ENCODE data around the gene MEIOSIN.

MEIOSIN gene

GRCh38 chr19:45777395-45777961 lies 44.2 kb downstream of the MEIOSIN start:
- CTCF ChIA-PET = interaction anchor here (1.0 to 1.3 kb wide), 2 partner anchors 8 to 18 kb away, joined by 3 to 4 read pairs; partner anchors contain the start of gene SIX5
- POLR2A ChIA-PET = no interaction called here
- no peak for DNase-seq (ENCODE audit: extremely low spot score)
- TF ChIP-seq, protein P1, sequence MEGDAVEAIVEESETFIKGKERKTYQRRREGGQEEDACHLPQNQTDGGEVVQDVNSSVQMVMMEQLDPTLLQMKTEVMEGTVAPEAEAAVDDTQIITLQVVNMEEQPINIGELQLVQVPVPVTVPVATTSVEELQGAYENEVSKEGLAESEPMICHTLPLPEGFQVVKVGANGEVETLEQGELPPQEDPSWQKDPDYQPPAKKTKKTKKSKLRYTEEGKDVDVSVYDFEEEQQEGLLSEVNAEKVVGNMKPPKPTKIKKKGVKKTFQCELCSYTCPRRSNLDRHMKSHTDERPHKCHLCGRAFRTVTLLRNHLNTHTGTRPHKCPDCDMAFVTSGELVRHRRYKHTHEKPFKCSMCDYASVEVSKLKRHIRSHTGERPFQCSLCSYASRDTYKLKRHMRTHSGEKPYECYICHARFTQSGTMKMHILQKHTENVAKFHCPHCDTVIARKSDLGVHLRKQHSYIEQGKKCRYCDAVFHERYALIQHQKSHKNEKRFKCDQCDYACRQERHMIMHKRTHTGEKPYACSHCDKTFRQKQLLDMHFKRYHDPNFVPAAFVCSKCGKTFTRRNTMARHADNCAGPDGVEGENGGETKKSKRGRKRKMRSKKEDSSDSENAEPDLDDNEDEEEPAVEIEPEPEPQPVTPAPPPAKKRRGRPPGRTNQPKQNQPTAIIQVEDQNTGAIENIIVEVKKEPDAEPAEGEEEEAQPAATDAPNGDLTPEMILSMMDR (IDR thresholded peaks at IDR 0.05; ENCODE audit: control extremely low read depth, extremely low read depth, low read depth, missing control alignments) = no peak

DNA sequence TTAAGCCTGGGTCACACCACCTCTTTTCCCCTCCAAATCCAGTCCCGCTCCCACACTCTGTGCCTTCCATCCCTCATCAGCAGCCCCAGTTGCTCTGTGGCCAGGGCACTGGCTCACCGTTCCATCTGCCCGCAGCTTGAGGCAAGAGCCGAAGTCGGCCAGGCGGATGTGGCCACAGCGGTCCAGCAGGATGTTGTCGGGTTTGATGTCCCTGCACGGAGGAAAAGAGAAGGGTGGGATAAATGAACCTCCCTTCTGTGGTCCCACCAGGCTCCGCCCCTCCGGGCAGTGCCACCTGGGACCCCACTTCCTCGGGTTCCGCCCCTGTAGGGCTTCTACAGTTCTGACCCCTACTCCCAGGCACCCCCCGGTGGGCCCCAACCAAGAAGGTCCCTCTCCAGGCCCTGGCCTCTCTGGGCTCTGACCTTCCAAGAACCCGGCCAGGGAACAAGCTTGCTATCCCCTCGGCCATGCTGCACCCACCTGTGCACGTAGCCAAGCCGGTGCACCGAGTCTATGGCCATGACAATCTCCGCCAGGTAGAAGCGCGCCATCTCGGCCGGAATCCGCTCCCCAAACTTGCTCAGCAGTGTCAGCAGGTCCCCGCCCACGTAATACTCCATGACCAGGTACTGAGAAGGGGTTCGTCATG lies 44.9 kb downstream of the MEIOSIN start:
- POLR2A ChIA-PET = no interaction called here
- CTCF ChIA-PET = interaction anchor here (1.0 to 5.4 kb wide), 4 partner anchors 9 to 39 kb away, joined by 4 to 63 read pairs (median 6); partner anchors contain the start of gene SIX5
- TF ChIP-seq, protein P1 (IDR thresholded peaks at IDR 0.05; ENCODE audit: control extremely low read depth, extremely low read depth, low read depth, missing control alignments) = no peak
- DNase-seq (ENCODE audit: extremely low spot score) = no peak

- POLR2A ChIA-PET = interaction anchor here (0.8 kb wide), 1 partner anchor 9 kb away, joined by 3 read pairs; no protein-coding TSS in a partner anchor
- CTCF ChIA-PET = interaction anchor here (0.6 to 5.4 kb wide), 14 partner anchors 9 to 123 kb away, joined by 3 to 63 read pairs (median 4); partner anchors contain the start of genes DMWD, MYPOP and SIX5
- peak; percentile 96 for DNase-seq (ENCODE audit: extremely low spot score)
- TF ChIP-seq, protein P1 (IDR thresholded peaks at IDR 0.05; ENCODE audit: control extremely low read depth, extremely low read depth, low read depth, missing control alignments) = peak; percentile 76
Measured at GRCh38 chr19:45779231-45780145, 46.2 kb downstream of the MEIOSIN start.

- ChIA-PET CTCF (interaction anchor here (5.4 kb wide), 1 partner anchor 10 kb away, joined by 63 read pairs; the partner anchor contains the start of gene SIX5), POLR2A (no interaction called here)
- TF ChIP-seq, protein P1 (IDR thresholded peaks at IDR 0.05; ENCODE audit: control extremely low read depth, extremely low read depth, low read depth, missing control alignments) = no peak
- no peak for DNase-seq (ENCODE audit: extremely low spot score)
Measured at GRCh38 chr19:45780146-45780447, 46.9 kb downstream of the MEIOSIN start.

DNA sequence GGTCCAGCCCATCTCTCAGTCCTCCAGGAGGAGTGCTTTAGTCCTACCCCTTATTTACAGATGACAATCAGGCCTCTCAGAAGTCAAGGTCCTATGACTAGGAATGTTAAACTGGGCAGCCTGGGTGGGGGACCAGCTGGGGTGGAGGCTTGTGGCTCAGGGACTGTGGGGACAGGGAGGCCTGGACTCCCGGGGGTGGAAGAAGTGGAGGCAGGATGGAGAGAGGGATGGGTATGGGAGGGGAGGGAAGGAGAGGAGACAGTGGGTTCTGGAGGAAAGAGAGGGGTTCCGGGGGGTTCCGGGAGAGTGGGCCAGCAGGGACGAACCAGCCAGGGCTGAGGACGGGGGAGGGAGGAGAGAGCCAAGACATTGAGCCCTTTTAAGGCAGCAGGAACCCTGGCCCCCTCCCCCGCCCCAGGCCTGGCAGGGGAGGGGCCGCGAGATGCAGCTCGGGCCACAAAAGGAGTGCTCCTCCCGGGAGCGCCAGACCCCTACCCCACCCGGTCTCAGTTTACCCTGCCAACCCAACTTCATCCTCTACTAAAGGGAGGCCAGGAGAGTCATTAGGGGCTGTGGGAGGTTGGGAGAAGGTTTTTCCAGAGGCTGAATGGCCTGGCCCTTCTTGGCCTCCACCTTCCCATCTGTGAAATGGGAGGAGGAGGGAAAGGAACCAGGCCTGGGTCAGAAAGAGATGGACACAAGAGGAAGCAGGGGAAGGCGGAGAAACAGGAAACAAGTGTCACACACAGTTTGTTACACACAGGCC lies 47.4 kb downstream of the MEIOSIN start:
- POLR2A ChIA-PET = no interaction called here
- DNase-seq (ENCODE audit: extremely low spot score) = no peak
- TF ChIP-seq, protein P1 (IDR thresholded peaks at IDR 0.05; ENCODE audit: control extremely low read depth, extremely low read depth, low read depth, missing control alignments) = no peak
- CTCF ChIA-PET = interaction anchor here (3.2 to 5.4 kb wide), 2 partner anchors 11 to 12 kb away, joined by 18 to 63 read pairs; partner anchors contain the start of genes DMWD and SIX5
